ENCODE data around the gene IL22RA2.

IL22RA2 gene

DNA sequence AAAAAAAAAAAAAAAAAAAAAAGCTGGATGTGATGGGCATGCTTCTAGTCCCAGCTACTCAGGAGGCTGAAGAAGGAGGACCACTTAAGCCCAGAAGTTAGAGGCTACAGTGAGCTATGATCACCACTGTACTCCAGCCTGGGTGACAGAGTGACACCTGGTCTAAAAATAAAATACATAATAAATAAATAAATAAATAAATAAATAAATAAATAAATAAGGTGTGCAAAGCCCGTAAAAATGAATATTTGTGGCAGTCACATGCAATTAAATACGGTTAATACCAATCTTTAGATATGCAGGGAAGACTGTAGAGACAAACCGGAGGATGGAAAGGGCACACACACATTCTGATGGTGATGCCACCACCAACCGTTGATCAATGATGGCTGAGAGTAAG, 26.2 kb downstream of the IL22RA2 start:
- TF ChIP-seq, protein P1, sequence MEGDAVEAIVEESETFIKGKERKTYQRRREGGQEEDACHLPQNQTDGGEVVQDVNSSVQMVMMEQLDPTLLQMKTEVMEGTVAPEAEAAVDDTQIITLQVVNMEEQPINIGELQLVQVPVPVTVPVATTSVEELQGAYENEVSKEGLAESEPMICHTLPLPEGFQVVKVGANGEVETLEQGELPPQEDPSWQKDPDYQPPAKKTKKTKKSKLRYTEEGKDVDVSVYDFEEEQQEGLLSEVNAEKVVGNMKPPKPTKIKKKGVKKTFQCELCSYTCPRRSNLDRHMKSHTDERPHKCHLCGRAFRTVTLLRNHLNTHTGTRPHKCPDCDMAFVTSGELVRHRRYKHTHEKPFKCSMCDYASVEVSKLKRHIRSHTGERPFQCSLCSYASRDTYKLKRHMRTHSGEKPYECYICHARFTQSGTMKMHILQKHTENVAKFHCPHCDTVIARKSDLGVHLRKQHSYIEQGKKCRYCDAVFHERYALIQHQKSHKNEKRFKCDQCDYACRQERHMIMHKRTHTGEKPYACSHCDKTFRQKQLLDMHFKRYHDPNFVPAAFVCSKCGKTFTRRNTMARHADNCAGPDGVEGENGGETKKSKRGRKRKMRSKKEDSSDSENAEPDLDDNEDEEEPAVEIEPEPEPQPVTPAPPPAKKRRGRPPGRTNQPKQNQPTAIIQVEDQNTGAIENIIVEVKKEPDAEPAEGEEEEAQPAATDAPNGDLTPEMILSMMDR (IDR thresholded peaks at IDR 0.05; ENCODE audit: low read depth, low read length) = no peak
- no peak overlapping the region for H3K4me3 ChIP-seq (ENCODE audit: low read depth, low read length)

DNA sequence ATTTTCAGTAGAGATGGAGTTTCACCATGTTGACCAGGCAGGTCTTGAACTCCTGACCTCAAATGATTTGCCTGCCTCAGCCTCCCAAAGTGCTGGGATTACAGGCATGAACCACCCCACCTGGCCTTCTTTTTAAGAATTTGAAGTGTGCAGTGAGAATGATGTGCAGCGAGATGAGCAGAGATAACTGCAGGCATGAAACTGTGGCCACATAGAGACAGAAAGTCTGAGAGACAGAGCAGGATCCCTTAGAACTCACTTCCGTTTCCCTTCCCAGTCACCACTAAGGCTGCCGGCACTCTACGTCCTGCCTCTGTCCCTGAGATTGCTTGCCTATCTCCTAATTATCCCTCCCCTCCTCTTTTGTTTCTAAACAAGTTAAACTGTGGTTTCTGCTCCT, 27.2 kb downstream of the IL22RA2 start:
- TF ChIP-seq, protein P1 (IDR thresholded peaks at IDR 0.05; ENCODE audit: low read depth, low read length) = no peak
- H3K4me3 ChIP-seq (ENCODE audit: low read depth, low read length) = no peak overlapping the region

DNA sequence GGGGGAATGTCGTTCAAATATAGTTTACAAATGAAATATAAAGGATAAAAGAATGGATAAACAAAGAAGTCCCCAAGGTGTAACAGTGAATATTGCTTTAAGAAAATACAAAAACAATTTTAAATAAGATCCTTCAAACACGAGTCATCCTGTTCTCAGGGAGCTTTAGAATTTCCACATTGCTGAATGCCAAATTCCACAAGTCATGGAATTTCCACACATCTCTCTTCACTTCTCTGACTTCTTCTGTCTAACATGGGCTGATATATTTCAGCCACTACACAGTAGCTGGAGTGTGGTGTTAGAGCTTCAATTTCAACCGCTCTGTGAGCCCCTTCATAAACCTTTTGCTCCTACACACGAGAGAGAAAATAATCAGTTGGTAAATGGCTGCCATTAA, 28.0 kb downstream of the IL22RA2 start:
- TF ChIP-seq, protein P1 (IDR thresholded peaks at IDR 0.05; ENCODE audit: low read depth, low read length) = no peak
- no peak overlapping the region for H3K4me3 ChIP-seq (ENCODE audit: low read depth, low read length)

DNA sequence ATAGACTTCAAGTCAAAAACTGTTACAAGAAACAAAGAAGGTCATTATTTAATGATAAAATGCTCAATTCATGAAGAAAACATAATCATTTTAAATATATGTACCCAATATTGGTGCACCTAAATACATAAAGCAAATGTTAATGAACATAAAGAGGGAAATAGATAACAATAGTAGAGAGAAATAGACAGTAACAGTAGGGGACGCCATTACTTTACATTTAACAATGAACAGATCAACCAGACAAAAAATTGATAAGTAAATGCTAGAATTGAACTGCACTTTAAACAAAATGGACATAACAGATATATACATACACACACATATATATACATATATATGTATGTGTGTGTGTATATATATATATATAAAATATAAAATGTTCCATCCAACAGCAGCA, 37.4 kb downstream of the IL22RA2 start:
- TF ChIP-seq, protein P1 (IDR thresholded peaks at IDR 0.05; ENCODE audit: low read depth, low read length) = no peak
- no peak overlapping the region for H3K4me3 ChIP-seq (ENCODE audit: low read depth, low read length)

DNA sequence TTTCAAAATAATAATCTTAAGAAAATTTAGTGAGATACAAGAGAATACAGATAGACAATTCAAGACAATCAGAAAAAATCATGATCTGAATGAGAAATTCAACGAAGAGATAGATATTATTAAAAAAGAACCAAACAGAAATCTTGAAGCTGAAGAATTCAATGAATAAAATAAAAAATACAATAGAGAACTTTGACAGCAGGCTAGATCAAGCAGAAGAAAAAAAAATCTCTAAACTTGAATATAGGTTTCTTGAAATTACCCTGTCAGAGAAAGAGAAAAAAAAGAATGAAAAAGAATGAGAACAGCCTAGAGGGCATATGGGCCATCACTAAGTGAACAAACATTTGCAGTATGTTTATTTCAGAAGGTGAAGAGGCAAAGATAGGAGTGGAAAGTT, 39.0 kb downstream of the IL22RA2 start:
- TF ChIP-seq, protein P1 (IDR thresholded peaks at IDR 0.05; ENCODE audit: low read depth, low read length) = no peak

DNA sequence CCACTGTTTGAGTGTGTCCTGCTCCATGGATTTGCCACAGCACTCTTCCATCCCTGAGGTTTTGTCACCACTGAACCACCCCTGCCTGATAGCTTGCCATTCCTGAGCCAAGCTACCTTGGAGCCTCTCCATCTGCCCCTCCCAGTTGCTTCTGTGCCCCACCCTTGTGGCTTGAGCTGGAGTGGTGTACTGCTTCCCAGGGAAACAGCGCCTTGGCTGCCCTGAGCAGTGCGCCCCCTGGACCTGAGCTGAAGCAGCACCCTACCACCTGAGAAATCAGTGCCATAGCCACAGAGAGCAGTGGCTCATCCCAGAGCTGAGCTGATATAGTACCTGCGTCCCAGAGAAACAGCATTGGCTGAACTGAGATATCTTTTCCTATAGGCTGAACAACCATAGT, 40.3 kb downstream of the IL22RA2 start:
- no peak overlapping the region for H3K4me3 ChIP-seq (ENCODE audit: low read depth, low read length)
- TF ChIP-seq, protein P1 (IDR thresholded peaks at IDR 0.05; ENCODE audit: low read depth, low read length) = no peak

More for the DNA sequence above, 39.0 kb downstream of the IL22RA2 start:
- H3K4me3 ChIP-seq (ENCODE audit: low read depth, low read length) = no peak overlapping the region

DNA sequence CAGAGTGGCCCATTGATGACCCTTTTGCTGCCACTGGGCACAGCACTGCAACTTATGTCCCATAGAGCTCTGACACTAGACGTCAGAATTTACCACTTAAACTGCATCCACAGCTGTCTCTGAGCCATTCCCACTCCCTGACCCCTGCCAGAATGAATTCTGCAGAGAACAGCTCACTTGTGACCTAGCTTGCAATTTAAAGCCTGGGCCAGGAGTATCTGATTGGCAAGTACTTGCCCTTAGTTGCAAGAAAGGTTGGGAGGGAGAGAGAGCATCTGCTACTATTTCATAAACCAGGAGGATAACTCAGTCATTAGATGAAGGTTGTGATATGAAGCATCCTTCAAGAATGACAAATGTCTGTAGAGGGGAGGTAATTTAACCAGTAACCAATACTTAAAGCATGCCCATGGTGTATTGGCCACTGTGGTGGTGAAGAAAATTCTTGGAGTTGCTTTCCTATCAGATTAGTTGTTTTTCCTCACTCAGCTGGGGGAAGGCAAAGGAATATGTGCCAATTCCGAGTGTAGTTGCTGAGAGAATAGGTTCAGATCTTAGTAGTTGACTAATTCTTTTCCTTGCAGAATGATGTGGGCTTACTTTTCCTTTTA, 46.5 kb downstream of the IL22RA2 start:
- TF ChIP-seq, protein P1 (IDR thresholded peaks at IDR 0.05; ENCODE audit: low read depth, low read length) = no peak

More for the DNA sequence above, 46.5 kb downstream of the IL22RA2 start:
- no peak overlapping the region for H3K4me3 ChIP-seq (ENCODE audit: low read depth, low read length)

All from WI38 (cell line).